K562 (cell line): Measurements from ENCODE around the gene RING1. TPM values are rescaled to one million over a fixed set of nuclear protein-coding genes. Genes with fewer than 3 reads are reported as not detected.

ENCODE experiments used
- ATF7 ChIP-seq: fragments of 450-650 bp; IDR thresholded peaks from 2 replicates; pipeline ENCODE4 v1.7.1; 2014; ENCODE audit warnings: mild to moderate bottlenecking, moderate library complexity
- ETV5 ChIP-seq: sonication (generic); formaldehyde crosslinking; IDR thresholded peaks from 2 replicates; pipeline ENCODE4 v1.4.0; 2020; ENCODE audit warnings: low read depth, mild to moderate bottlenecking, missing genetic modification reagents
- GTF2F1 ChIP-seq: IDR thresholded peaks from 2 replicates; pipeline ENCODE4 v1.6.1; 2011; ENCODE audit warnings: low read depth, low read length, improper control_type of control experiment
- JUN ChIP-seq, 2 experiments: sonication (generic) in 1 of 2; formaldehyde crosslinking in 1 of 2; IDR thresholded peaks; 2 replicates each; pipeline versions ENCODE4 v1.6.1 to v1.8.0; 2012 to 2022; ENCODE audit warnings: borderline replicate concordance in 2 of 2, mild to moderate bottlenecking in 2 of 2, improper control_type of control experiment in 1 of 2, low read depth in 1 of 2, low read length in 1 of 2, missing genetic modification reagents in 1 of 2
- L3MBTL2 ChIP-seq: fragments of 450-650 bp; IDR thresholded peaks from 2 replicates; pipeline ENCODE4 v1.6.1; 2016; ENCODE audit warnings: mild to moderate bottlenecking, moderate library complexity
- PHF21A ChIP-seq: fragments of 450-650 bp; IDR thresholded peaks from 2 replicates; pipeline ENCODE4 v1.6.1; 2017; ENCODE audit warnings: low read depth, borderline replicate concordance
- ZNF57 ChIP-seq: fragments of 450-650 bp; formaldehyde crosslinking; IDR thresholded peaks from 2 replicates; pipeline ENCODE4 v1.4.0; 2020; ENCODE audit warnings: mild to moderate bottlenecking, moderate library complexity
- polyA plus RNA-seq, 8 experiments: library from polyadenylated mRNA; depleted of rRNA in 4 of 8; stranded (reverse) in 5 of 8; unstranded in 3 of 8; fragments of >200 nt; fragmentation: Nextera tagmentation in 2 of 8; fragmentation: Illumina TruSeq in 1 of 8; extraction: Ambion mirVana in 2 of 8; extraction: Trizol in 1 of 8; gene quantifications; 2 replicates each; pipeline versions ENCODE4 v1.2.1 to v1.2.3, GENCODE V29; 2011 to 2014; ENCODE audit warnings: inconsistent platforms in 1 of 8, missing spikeins in 1 of 8
- total RNA-seq, 7 experiments: library from RNA; depleted of rRNA in 6 of 7; stranded (reverse); fragments of >200 nt in 6 of 7; fragmentation: Illumina TruSeq in 2 of 7; extraction: Trizol in 2 of 7; gene quantifications; 2 replicates each; pipeline versions ENCODE4 v1.2.1 to v1.2.3, GENCODE V29; 2011 to 2021; ENCODE audit warnings: low replicate concordance in 1 of 7
- TF ChIP-seq, protein P1 (sequence below): sonication (generic); formaldehyde crosslinking; IDR thresholded peaks from 2 replicates; pipeline ENCODE4 v1.8.0; 2022; ENCODE audit warnings: mild to moderate bottlenecking, missing genetic modification reagents, borderline replicate concordance
- TF ChIP-seq, protein P2 (sequence below): sonication (generic); formaldehyde crosslinking; IDR thresholded peaks from 2 replicates; pipeline ENCODE4 v1.8.0; 2022; ENCODE audit warnings: missing genetic modification reagents, mild to moderate bottlenecking, borderline replicate concordance
- TF ChIP-seq, protein P3 (sequence below): sonication (generic); formaldehyde crosslinking; IDR thresholded peaks from 2 replicates; pipeline ENCODE4 v1.8.1; 2023; ENCODE audit warnings: missing genetic modification reagents, mild to moderate bottlenecking, borderline replicate concordance
- TF ChIP-seq, protein P4 (sequence below): sonication (generic); formaldehyde crosslinking; IDR thresholded peaks from 2 replicates; pipeline ENCODE4 v1.8.0; 2022; ENCODE audit warnings: mild to moderate bottlenecking, low read depth, missing genetic modification reagents
- TF ChIP-seq, protein P5 (sequence below): sonication (generic); formaldehyde crosslinking; IDR thresholded peaks from 2 replicates; pipeline ENCODE4 v1.8.0; 2022; ENCODE audit warnings: mild to moderate bottlenecking, missing genetic modification reagents

Gene RING1
- total and polyA plus RNA-seq, 9 of the 15 experiments (the other 6 are each of a cell fraction or from before 2014, with no cell fraction given) = 4.2 to 59.1 (median 36.9) TPM

DNA sequence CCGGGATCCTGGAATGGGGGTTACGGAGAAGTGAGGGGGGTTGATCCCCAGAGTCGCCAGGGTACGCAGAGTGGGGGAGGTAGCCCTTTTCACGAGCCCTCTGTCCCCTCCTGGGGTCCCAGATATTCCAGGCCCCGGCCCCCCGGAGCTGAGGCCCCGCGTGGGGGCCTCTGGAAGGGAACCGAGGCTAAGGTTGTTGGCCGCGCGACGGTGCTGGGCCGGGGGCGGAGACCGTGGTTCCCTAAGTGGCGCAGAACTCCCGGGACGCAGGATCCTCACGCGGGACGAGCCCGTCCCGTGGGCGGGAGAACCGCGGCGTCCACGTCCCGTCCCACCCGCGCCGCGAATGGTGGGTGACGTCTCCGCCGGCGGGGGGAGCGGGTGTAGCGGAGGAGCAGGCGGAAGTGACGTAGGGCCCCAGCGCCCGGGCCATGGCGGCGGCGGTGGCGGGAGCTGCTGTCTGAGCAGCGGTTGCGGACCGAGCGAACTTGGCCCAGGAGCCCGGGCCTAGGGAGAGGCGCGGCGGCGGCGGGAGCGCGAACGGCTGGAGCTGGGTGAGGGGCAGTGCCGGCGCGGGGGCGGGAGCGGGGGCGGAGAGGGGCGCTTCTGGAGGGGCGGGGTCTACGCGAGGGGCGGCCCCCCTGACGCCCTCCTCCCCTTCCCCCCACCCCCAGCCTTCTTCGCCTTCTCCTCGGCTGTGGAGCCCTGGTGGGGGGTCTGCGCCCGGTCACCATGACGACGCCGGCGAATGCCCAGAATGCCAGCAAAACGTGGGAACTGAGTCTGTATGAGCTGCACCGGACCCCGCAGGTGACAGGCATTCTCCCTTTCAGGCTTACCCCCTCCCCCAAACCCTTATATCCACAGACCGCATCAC lies at the start of gene RING1 (continued):
- TF ChIP-seq GTF2F1 = peak; percentile 71; the same call in 1 of the 2 replicates
- peak; percentile 59; the same call in 1 of the 2 replicates for TF ChIP-seq L3MBTL2
- 0 out of 2 replicates have a peak, but pooled peaks have one; percentile 59 for TF ChIP-seq JUN (IDR thresholded peaks at IDR 0.05; ENCODE audit: borderline replicate concordance, low read depth, low read length)
- 0 out of 2 replicates have a peak, but pooled peaks have one; percentile 16 for TF ChIP-seq JUN (CRISPR knock-in tag; IDR thresholded peaks at IDR 0.05; ENCODE audit: borderline replicate concordance)
- TF ChIP-seq, protein P1, sequence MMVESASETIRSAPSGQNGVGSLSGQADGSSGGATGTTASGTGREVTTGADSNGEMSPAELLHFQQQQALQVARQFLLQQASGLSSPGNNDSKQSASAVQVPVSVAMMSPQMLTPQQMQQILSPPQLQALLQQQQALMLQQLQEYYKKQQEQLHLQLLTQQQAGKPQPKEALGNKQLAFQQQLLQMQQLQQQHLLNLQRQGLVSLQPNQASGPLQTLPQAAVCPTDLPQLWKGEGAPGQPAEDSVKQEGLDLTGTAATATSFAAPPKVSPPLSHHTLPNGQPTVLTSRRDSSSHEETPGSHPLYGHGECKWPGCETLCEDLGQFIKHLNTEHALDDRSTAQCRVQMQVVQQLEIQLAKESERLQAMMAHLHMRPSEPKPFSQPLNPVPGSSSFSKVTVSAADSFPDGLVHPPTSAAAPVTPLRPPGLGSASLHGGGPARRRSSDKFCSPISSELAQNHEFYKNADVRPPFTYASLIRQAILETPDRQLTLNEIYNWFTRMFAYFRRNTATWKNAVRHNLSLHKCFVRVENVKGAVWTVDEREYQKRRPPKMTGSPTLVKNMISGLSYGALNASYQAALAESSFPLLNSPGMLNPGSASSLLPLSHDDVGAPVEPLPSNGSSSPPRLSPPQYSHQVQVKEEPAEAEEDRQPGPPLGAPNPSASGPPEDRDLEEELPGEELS = no peak; the same call in 1 of the 2 replicates
- TF ChIP-seq ZNF57 (CRISPR knock-in tag) = no peak
- peak; percentile 87 for TF ChIP-seq ETV5 (CRISPR knock-in tag)
- TF ChIP-seq, protein P2, sequence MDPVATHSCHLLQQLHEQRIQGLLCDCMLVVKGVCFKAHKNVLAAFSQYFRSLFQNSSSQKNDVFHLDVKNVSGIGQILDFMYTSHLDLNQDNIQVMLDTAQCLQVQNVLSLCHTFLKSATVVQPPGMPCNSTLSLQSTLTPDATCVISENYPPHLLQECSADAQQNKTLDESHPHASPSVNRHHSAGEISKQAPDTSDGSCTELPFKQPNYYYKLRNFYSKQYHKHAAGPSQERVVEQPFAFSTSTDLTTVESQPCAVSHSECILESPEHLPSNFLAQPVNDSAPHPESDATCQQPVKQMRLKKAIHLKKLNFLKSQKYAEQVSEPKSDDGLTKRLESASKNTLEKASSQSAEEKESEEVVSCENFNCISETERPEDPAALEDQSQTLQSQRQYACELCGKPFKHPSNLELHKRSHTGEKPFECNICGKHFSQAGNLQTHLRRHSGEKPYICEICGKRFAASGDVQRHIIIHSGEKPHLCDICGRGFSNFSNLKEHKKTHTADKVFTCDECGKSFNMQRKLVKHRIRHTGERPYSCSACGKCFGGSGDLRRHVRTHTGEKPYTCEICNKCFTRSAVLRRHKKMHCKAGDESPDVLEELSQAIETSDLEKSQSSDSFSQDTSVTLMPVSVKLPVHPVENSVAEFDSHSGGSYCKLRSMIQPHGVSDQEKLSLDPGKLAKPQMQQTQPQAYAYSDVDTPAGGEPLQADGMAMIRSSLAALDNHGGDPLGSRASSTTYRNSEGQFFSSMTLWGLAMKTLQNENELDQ (CRISPR knock-in tag) = no peak
- TF ChIP-seq ATF7 = peak; percentile 95
- TF ChIP-seq, protein P3, sequence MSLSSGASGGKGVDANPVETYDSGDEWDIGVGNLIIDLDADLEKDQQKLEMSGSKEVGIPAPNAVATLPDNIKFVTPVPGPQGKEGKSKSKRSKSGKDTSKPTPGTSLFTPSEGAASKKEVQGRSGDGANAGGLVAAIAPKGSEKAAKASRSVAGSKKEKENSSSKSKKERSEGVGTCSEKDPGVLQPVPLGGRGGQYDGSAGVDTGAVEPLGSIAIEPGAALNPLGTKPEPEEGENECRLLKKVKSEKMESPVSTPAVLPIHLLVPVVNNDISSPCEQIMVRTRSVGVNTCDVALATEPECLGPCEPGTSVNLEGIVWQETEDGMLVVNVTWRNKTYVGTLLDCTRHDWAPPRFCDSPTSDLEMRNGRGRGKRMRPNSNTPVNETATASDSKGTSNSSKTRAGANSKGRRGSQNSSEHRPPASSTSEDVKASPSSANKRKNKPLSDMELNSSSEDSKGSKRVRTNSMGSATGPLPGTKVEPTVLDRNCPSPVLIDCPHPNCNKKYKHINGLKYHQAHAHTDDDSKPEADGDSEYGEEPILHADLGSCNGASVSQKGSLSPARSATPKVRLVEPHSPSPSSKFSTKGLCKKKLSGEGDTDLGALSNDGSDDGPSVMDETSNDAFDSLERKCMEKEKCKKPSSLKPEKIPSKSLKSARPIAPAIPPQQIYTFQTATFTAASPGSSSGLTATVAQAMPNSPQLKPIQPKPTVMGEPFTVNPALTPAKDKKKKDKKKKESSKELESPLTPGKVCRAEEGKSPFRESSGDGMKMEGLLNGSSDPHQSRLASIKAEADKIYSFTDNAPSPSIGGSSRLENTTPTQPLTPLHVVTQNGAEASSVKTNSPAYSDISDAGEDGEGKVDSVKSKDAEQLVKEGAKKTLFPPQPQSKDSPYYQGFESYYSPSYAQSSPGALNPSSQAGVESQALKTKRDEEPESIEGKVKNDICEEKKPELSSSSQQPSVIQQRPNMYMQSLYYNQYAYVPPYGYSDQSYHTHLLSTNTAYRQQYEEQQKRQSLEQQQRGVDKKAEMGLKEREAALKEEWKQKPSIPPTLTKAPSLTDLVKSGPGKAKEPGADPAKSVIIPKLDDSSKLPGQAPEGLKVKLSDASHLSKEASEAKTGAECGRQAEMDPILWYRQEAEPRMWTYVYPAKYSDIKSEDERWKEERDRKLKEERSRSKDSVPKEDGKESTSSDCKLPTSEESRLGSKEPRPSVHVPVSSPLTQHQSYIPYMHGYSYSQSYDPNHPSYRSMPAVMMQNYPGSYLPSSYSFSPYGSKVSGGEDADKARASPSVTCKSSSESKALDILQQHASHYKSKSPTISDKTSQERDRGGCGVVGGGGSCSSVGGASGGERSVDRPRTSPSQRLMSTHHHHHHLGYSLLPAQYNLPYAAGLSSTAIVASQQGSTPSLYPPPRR (CRISPR knock-in tag) = 0 out of 2 replicates have a peak, but pooled peaks have one; percentile 12
- TF ChIP-seq PHF21A = peak; percentile 74; the same call in 1 of the 2 replicates
- TF ChIP-seq, protein P4, sequence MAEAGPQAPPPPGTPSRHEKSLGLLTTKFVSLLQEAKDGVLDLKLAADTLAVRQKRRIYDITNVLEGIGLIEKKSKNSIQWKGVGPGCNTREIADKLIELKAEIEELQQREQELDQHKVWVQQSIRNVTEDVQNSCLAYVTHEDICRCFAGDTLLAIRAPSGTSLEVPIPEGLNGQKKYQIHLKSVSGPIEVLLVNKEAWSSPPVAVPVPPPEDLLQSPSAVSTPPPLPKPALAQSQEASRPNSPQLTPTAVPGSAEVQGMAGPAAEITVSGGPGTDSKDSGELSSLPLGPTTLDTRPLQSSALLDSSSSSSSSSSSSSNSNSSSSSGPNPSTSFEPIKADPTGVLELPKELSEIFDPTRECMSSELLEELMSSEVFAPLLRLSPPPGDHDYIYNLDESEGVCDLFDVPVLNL (CRISPR knock-in tag) = peak; percentile 70; the same call in 1 of the 2 replicates
- TF ChIP-seq, protein P5, sequence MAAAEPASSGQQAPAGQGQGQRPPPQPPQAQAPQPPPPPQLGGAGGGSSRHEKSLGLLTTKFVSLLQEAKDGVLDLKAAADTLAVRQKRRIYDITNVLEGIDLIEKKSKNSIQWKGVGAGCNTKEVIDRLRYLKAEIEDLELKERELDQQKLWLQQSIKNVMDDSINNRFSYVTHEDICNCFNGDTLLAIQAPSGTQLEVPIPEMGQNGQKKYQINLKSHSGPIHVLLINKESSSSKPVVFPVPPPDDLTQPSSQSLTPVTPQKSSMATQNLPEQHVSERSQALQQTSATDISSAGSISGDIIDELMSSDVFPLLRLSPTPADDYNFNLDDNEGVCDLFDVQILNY = peak; percentile 58; the same call in 1 of the 2 replicates
